Measurements from ENCODE around the gene ZIK1. TPM values are rescaled to one million over a fixed set of nuclear protein-coding genes. Genes with fewer than 3 reads are reported as not detected.

ZIK1 gene
- total and polyA plus RNA-seq, 9 of the 15 experiments (the other 6 are each of a cell fraction or from before 2014, with no cell fraction given) = 0.03 to 0.42 (median 0.15) TPM; not detected in 1

GRCh38 chr19:57537953-57538547, 45.9 kb upstream of the ZIK1 start:
- Histone ChIP-seq H3K79me2 (ENCODE audit: control insufficient read depth, insufficient read depth, low read length) (no peaks in the 10 kb centered on the region), H3K4me1 (replicated peaks in 1 of 2; ENCODE audit: control insufficient read depth in 2 of 2, insufficient read depth in 2 of 2, low read length in 2 of 2) (no peaks in the 10 kb centered on the region), H3K4me2 (ENCODE audit: insufficient read depth, low read length) (no peak overlapping the region), H3K36me3 (ENCODE audit: control insufficient read depth, insufficient read depth, low read length) (peaks cover 5% of the 10 kb centered on the region; the same call in 1 of the 3 replicates), H3K27me3 (ENCODE audit: control insufficient read depth in 2 of 2, insufficient read depth in 2 of 2, low read length in 2 of 2) (no peaks in the 10 kb centered on the region), H3K9me3 (replicated peaks; ENCODE audit: control insufficient read depth, insufficient read depth, low read depth, low read length) (no peaks in the 10 kb centered on the region; the same call in 1 of the 2 replicates), H3K4me3 (no peak overlapping the region), H3K9me1 (ENCODE audit: control insufficient read depth, insufficient read depth, low read length) (no peaks in the 10 kb centered on the region), H4K20me1 (replicated peaks; ENCODE audit: control insufficient read depth, insufficient read depth, low read length) (no peaks in the 10 kb centered on the region), H2AFZ (ENCODE audit: low read depth, low read length) (no peak overlapping the region), H3K9ac (ENCODE audit: insufficient read depth in 1 of 2, low read depth in 2 of 2, low read length in 2 of 2) (no peak overlapping the region), H3K27ac (ENCODE audit: extremely low read depth, low read depth, low read length) (no peak overlapping the region)
- POLR2A ChIA-PET = no interaction called here
- no peak for TF ChIP-seq ZNF398 (CRISPR knock-in tag; IDR thresholded peaks at IDR 0.05)
- peak; percentile 83 for TF ChIP-seq ZNF75A (CRISPR knock-in tag; IDR thresholded peaks at IDR 0.05)
- no peak for TF ChIP-seq EP400 (IDR thresholded peaks at IDR 0.05)
- TF ChIP-seq TSHZ1 (CRISPR knock-in tag; IDR thresholded peaks at IDR 0.05) = no peak
- no peak for TF ChIP-seq SMARCC2 (IDR thresholded peaks at IDR 0.05; ENCODE audit: low read depth)
- no peak for FAIRE-seq
- 6% methylated on average over 7 of the region's 7 CpGs for WGBS (ENCODE audit: insufficient coverage, low coverage, missing lambda C conversion rate)
- ATAC-seq = no peak
- CTCF ChIA-PET (ENCODE audit: low intra/inter-chr PET ratio) = no interaction called here
- no peak for DNase-seq (ENCODE audit: extremely low read depth in 1 of 4, low spot score in 3 of 4)
- BruUV-seq (replicated peaks) = no TSS peak
- intact Hi-C loops (cut with micrococcal nuclease) = no loop called here
- in situ Hi-C loops (cut with MboI) = no loop called here

All from K562 (cell line).